IMR-90 (cell line): Measurements from ENCODE around the gene LIPG. TPM values are rescaled to one million over a fixed set of nuclear protein-coding genes. Genes with fewer than 3 reads are reported as not detected.

Source experiments
- ATAC-seq: fragments of 200-7000 bp; cut with Tn5 transposase; 2 replicates; pipeline ENCODE4 v1.9.1; 2020; ENCODE audit warnings: low read depth, mild to moderate bottlenecking, moderate library complexity
- BruUV-seq: library from RNA; stranded (reverse); fragments of 400-500 nt; replicated peaks from 2 replicates; lab custom pipeline; 2021; lab: Mats Ljungman, UMichigan
- CTCF ChIA-PET: fragments of 300-600 bp; formaldehyde crosslinking; extraction: SDS; loops from one replicate; lab custom pipeline; 2021; ENCODE audit warnings: antibody characterized with exemption; lab: Yijun Ruan, JAX
- POLR2A ChIA-PET: fragments of 300-600 bp; sonication (Branson Sonifier 250); formaldehyde crosslinking; loops from one replicate; lab custom pipeline; 2022; ENCODE audit warnings: antibody characterized with exemption; ENCODE audit not compliant: unreplicated experiment; lab: Charles Lee
- DNase-seq: peaks from one replicate; pipeline ENCODE4 v3.0.0; 2013
- H2AFZ ChIP-seq: replicated peaks from 2 replicates; pipeline ENCODE3; 2013; ENCODE audit warnings: low read length, mild to moderate bottlenecking; ENCODE audit not compliant: poor library complexity
- H2AK5ac ChIP-seq: 2 replicates; pipeline ENCODE4 v1.6.1; 2013; ENCODE audit warnings: low read depth, low read length, inconsistent platforms
- H2AK9ac ChIP-seq: replicated peaks from 2 replicates; pipeline ENCODE3; 2013; ENCODE audit warnings: mild to moderate bottlenecking, low read depth, low read length, moderate library complexity; ENCODE audit not compliant: poor library complexity
- H2BK120ac ChIP-seq: 2 replicates; pipeline ENCODE4 v1.6.1; 2013; ENCODE audit warnings: low read depth, low read length, inconsistent platforms
- H2BK15ac ChIP-seq: 3 replicates; pipeline ENCODE4 v1.6.1; 2013; ENCODE audit warnings: low read depth, low read length, inconsistent platforms
- H2BK20ac ChIP-seq: 2 replicates; pipeline ENCODE4 v1.6.1; 2013; ENCODE audit warnings: low read depth, mild to moderate bottlenecking, inconsistent platforms, low read length, moderate library complexity
- H2BK5ac ChIP-seq: 2 replicates; pipeline ENCODE4 v1.6.1; 2013; ENCODE audit warnings: mild to moderate bottlenecking, low read depth, low read length, inconsistent platforms; ENCODE audit not compliant: poor library complexity, severe bottlenecking
- H3K14ac ChIP-seq: replicated peaks from 2 replicates; pipeline ENCODE4 v1.6.1; 2013; ENCODE audit warnings: low read depth, low read length, inconsistent platforms
- H3K18ac ChIP-seq: 2 replicates; pipeline ENCODE4 v1.6.1; 2013; ENCODE audit warnings: low read depth, low read length, control low read depth
- H3K23ac ChIP-seq: 2 replicates; pipeline ENCODE4 v1.6.1; 2013; ENCODE audit warnings: low read depth, low read length, inconsistent platforms
- H3K27ac ChIP-seq: 2 replicates; pipeline ENCODE4 v1.5.1; 2013; ENCODE audit warnings: mild to moderate bottlenecking, control low read depth, low read length; ENCODE audit not compliant: insufficient read depth
- H3K27me3 ChIP-seq: 2 replicates; pipeline ENCODE4 v1.6.1; 2013; ENCODE audit warnings: low read length; ENCODE audit not compliant: control insufficient read depth, insufficient read depth
- H3K36me3 ChIP-seq: 2 replicates; pipeline ENCODE4 v1.6.1; 2013; ENCODE audit warnings: low read length, mixed read lengths; ENCODE audit not compliant: control insufficient read depth, insufficient read depth
- H3K4ac ChIP-seq: 2 replicates; pipeline ENCODE4 v1.6.1; 2013; ENCODE audit warnings: low read depth, low read length, inconsistent platforms
- H3K4me1 ChIP-seq: 2 replicates; pipeline ENCODE4 v1.6.1; 2013; ENCODE audit warnings: low read length, mixed read lengths; ENCODE audit not compliant: control insufficient read depth, insufficient read depth
- H3K4me2 ChIP-seq: 2 replicates; pipeline ENCODE4 v1.6.1; 2013; ENCODE audit warnings: low read depth, mild to moderate bottlenecking, control low read depth, low read length, moderate library complexity
- H3K4me3 ChIP-seq: 2 replicates; pipeline ENCODE4 v1.5.1; 2013; ENCODE audit warnings: low read depth, mild to moderate bottlenecking, control low read depth, low read length, moderate library complexity; ENCODE audit not compliant: insufficient read depth
- H3K56ac ChIP-seq: 2 replicates; pipeline ENCODE4 v1.6.1; 2013; ENCODE audit warnings: low read length, inconsistent platforms; ENCODE audit not compliant: insufficient read depth; ENCODE audit errors: extremely low read depth
- H3K79me1 ChIP-seq, 2 experiments: 2 replicates each; pipeline ENCODE4 v1.6.1; 2013; ENCODE audit warnings: low read length in 2 of 2, inconsistent platforms in 1 of 2, low read depth in 1 of 2
- H3K9ac ChIP-seq: 2 replicates; pipeline ENCODE4 v1.6.1; 2013; ENCODE audit warnings: low read depth, low read length, control low read depth
- H3K9me1 ChIP-seq: 2 replicates; pipeline ENCODE4 v1.6.1; 2013; ENCODE audit warnings: low read length, inconsistent platforms; ENCODE audit not compliant: insufficient read depth
- H3K9me3 ChIP-seq: 2 replicates; pipeline ENCODE4 v1.6.1; 2013; ENCODE audit warnings: low read length; ENCODE audit not compliant: control insufficient read depth, insufficient read depth
- H4K20me1 ChIP-seq: 2 replicates; pipeline ENCODE4 v1.6.1; 2013; ENCODE audit warnings: low read length, inconsistent platforms; ENCODE audit not compliant: insufficient read depth
- H4K5ac ChIP-seq: 2 replicates; pipeline ENCODE4 v1.6.1; 2013; ENCODE audit warnings: mild to moderate bottlenecking, low read depth, low read length, control low read depth
- H4K8ac ChIP-seq, 2 experiments: 2 replicates each; pipeline ENCODE4 v1.6.1; 2013; ENCODE audit warnings: low read depth in 2 of 2, low read length in 2 of 2, control low read depth in 1 of 2, inconsistent platforms in 1 of 2
- H4K91ac ChIP-seq: 2 replicates; pipeline ENCODE4 v1.6.1; 2013; ENCODE audit warnings: low read depth, low read length, inconsistent platforms; ENCODE audit not compliant: insufficient read depth
- BHLHE40 ChIP-seq: fragments of 150-350 bp; IDR thresholded peaks from 2 replicates; pipeline ENCODE4 v1.6.1; 2016; ENCODE audit warnings: mild to moderate bottlenecking, low read depth, low read length
- CEBPB ChIP-seq: IDR thresholded peaks from 2 replicates; pipeline ENCODE4 v1.6.1; 2012; ENCODE audit warnings: low read depth, low read length, improper control_type of control experiment
- CHD1 ChIP-seq: IDR thresholded peaks from 2 replicates; pipeline ENCODE4 v1.6.1; 2012; ENCODE audit warnings: low read depth, low read length, improper control_type of control experiment
- CTCF ChIP-seq: conservative IDR thresholded peaks from 2 replicates; pipeline ENCODE4 v1.5.1; 2012; ENCODE audit warnings: mild to moderate bottlenecking, low read depth, low read length, improper control_type of control experiment
- FOS ChIP-seq: fragments of 150-350 bp; IDR thresholded peaks from 2 replicates; pipeline ENCODE4 v1.6.1; 2016; ENCODE audit warnings: low read depth, low read length
- MAFK ChIP-seq: IDR thresholded peaks from 2 replicates; pipeline ENCODE4 v1.6.1; 2012; ENCODE audit warnings: low read depth, low read length, improper control_type of control experiment
- MAZ ChIP-seq: IDR thresholded peaks from 2 replicates; pipeline ENCODE4 v1.6.1; 2012; ENCODE audit warnings: low read depth, mild to moderate bottlenecking, low read length, improper control_type of control experiment, moderate library complexity, borderline replicate concordance
- MXI1 ChIP-seq: IDR thresholded peaks from 2 replicates; pipeline ENCODE4 v1.6.1; 2012; ENCODE audit warnings: low read depth, mild to moderate bottlenecking, low read length, moderate library complexity, borderline replicate concordance
- NFE2L2 ChIP-seq: fragments of 150-350 bp; IDR thresholded peaks from 2 replicates; pipeline ENCODE4 v1.6.1; 2016; ENCODE audit warnings: low read depth, mild to moderate bottlenecking, low read length
- POLR2A ChIP-seq: IDR thresholded peaks from 2 replicates; pipeline ENCODE4 v1.6.1; 2012; ENCODE audit warnings: mild to moderate bottlenecking, low read depth, low read length
- RAD21 ChIP-seq: IDR thresholded peaks from 2 replicates; pipeline ENCODE4 v1.6.1; 2012; ENCODE audit warnings: low read length, improper control_type of control experiment
- RCOR1 ChIP-seq: IDR thresholded peaks from 2 replicates; pipeline ENCODE4 v1.6.1; 2012; ENCODE audit warnings: mild to moderate bottlenecking, low read length, improper control_type of control experiment; ENCODE audit not compliant: insufficient replicate concordance
- RFX5 ChIP-seq: IDR thresholded peaks from 2 replicates; pipeline ENCODE4 v1.8.0; 2012; ENCODE audit warnings: low read depth, mild to moderate bottlenecking, low read length, moderate library complexity
- SMC3 ChIP-seq: fragments of 150-350 bp; IDR thresholded peaks from 2 replicates; pipeline ENCODE4 v1.6.1; 2016; ENCODE audit warnings: low read depth, mild to moderate bottlenecking, antibody characterized with exemption, low read length, moderate library complexity
- WGBS, 2 experiments: methylation state at CpG; one replicate each; pipeline versions ENCODE4 v1.1.5 to v1.1.7; 2013; ENCODE audit warnings: missing lambda C conversion rate in 2 of 2; ENCODE audit not compliant: insufficient read length in 1 of 2; ENCODE audit errors: extremely low coverage in 2 of 2; 5-methylcytosine and 5-hydroxymethylcytosine counted together
- dilution Hi-C: fragments of 300-500 bp; cut with HindIII; formaldehyde crosslinking; loops from one replicate; pipeline ENCODE4 v1.14.3; 2018; ENCODE audit warnings: low sequenced_read_pairs; ENCODE audit not compliant: unreplicated experiment
- in situ Hi-C: fragments of 300-500 bp; cut with MboI; formaldehyde crosslinking; loops from 3 replicates; pipeline ENCODE4 v1.14.3; 2019; ENCODE audit warnings: low sequenced_read_pairs, inconsistent platforms, mixed read lengths
- intact Hi-C: fragments of 100-400 bp; cut with micrococcal nuclease; formaldehyde crosslinking; loops from 2 replicates; pipeline ENCODE4 v1.10.0; 2022
- polyA plus RNA-seq, 3 experiments: library from polyadenylated mRNA; depleted of rRNA; stranded (reverse); fragments of >200 nt; gene quantifications; 2 replicates each; pipeline ENCODE4 v1.2.3, GENCODE V29; 2012; ENCODE audit warnings: low replicate concordance in 1 of 3
- total RNA-seq: library from RNA; depleted of rRNA; stranded (reverse); fragments of >200 nt; gene quantifications from 2 replicates; pipeline ENCODE4 v1.2.3, GENCODE V29; 2012
- TF ChIP-seq, protein P1 (sequence below): fragments of 150-350 bp; IDR thresholded peaks from 2 replicates; pipeline ENCODE4 v1.6.1; 2017; ENCODE audit warnings: mild to moderate bottlenecking, antibody characterized with exemption, low read length, low read depth
- TF ChIP-seq, protein P2 (sequence below): fragments of 150-350 bp; IDR thresholded peaks from 2 replicates; pipeline ENCODE4 v1.6.1; 2016; ENCODE audit warnings: low read depth, mild to moderate bottlenecking, low read length, moderate library complexity, borderline replicate concordance

LIPG gene
- total and polyA plus RNA-seq, 2 of the 4 experiments (the other 2 are of a cell fraction) = under 0.01 to 0.14 TPM

GRCh38 chr18:49520661-49521145, 41.2 kb upstream of the LIPG start:
- no peak overlapping the region for H4K5ac ChIP-seq
- no peaks in the 10 kb centered on the region for H4K20me1 ChIP-seq
- TF ChIP-seq RCOR1 (no peak), MAZ (no peak), NFE2L2 (no peak), RAD21 (no peak), CHD1 (no peak), FOS (no peak), CEBPB (no peak), MAFK (no peak), CTCF (no peak), POLR2A (no peak), RFX5 (no peak), SMC3 (no peak), BHLHE40 (no peak), MXI1 (no peak)
- TF ChIP-seq, protein P1, sequence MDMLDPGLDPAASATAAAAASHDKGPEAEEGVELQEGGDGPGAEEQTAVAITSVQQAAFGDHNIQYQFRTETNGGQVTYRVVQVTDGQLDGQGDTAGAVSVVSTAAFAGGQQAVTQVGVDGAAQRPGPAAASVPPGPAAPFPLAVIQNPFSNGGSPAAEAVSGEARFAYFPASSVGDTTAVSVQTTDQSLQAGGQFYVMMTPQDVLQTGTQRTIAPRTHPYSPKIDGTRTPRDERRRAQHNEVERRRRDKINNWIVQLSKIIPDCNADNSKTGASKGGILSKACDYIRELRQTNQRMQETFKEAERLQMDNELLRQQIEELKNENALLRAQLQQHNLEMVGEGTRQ = no peak
- TF ChIP-seq, protein P2, sequence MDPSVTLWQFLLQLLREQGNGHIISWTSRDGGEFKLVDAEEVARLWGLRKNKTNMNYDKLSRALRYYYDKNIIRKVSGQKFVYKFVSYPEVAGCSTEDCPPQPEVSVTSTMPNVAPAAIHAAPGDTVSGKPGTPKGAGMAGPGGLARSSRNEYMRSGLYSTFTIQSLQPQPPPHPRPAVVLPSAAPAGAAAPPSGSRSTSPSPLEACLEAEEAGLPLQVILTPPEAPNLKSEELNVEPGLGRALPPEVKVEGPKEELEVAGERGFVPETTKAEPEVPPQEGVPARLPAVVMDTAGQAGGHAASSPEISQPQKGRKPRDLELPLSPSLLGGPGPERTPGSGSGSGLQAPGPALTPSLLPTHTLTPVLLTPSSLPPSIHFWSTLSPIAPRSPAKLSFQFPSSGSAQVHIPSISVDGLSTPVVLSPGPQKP = no peak
- H2BK5ac ChIP-seq = no peak overlapping the region
- no peak overlapping the region for H3K9ac ChIP-seq
- H3K4me2 ChIP-seq = no peak overlapping the region
- no peaks in the 10 kb centered on the region for H3K9me1 ChIP-seq
- no peak overlapping the region for H3K18ac ChIP-seq
- no TSS peak for BruUV-seq
- H3K4ac ChIP-seq = no peak overlapping the region
- POLR2A ChIA-PET = no interaction called here
- WGBS, 2 experiments = no CpG with 5 or more reads among the region's 2 CpGs
- H3K56ac ChIP-seq = no peak overlapping the region
- in situ Hi-C loops (loop anchor here (25.0 kb wide), 1 partner anchor 667 kb away; the partner anchor contains the start of gene MYO5B), dilution Hi-C loops (no loop called here), intact Hi-C loops (no loop called here)
- H2BK15ac ChIP-seq = no peak overlapping the region
- H3K79me1 ChIP-seq = no peaks in the 10 kb centered on the region
- no peaks in the 10 kb centered on the region for H3K36me3 ChIP-seq
- H3K14ac ChIP-seq = no peak overlapping the region
- no peak overlapping the region for H2BK120ac ChIP-seq
- H3K9me3 ChIP-seq = no peaks in the 10 kb centered on the region
- DNase-seq = peak; percentile 11
- H2AK5ac ChIP-seq = no peak overlapping the region
- CTCF ChIA-PET = no interaction called here
- no peaks in the 10 kb centered on the region for H3K4me1 ChIP-seq
- H3K23ac ChIP-seq = no peak overlapping the region
- H2BK20ac ChIP-seq = no peak overlapping the region
- H3K4me3 ChIP-seq = no peak overlapping the region
- no peak overlapping the region for H2AK9ac ChIP-seq
- ATAC-seq = no peak; the same call in 1 of the 2 replicates
- no peak overlapping the region for H2AFZ ChIP-seq
- no peak overlapping the region for H4K8ac ChIP-seq
- no peak overlapping the region for H3K27ac ChIP-seq
- H3K27me3 ChIP-seq = peaks cover 14% of the 10 kb centered on the region
- no peak overlapping the region for H4K91ac ChIP-seq
